H1 (cell line): Measurements from ENCODE around the gene SLTM. TPM values are rescaled to one million over a fixed set of nuclear protein-coding genes. Genes with fewer than 3 reads are reported as not detected.

Experiments
- EP300 ChIP-seq, 2 experiments: IDR thresholded peaks; 1 replicate in 1 of 2; 2 replicates in 1 of 2; pipeline ENCODE4 v1.6.1; 2011 to 2012; ENCODE audit warnings: low read depth in 2 of 2, low read length in 2 of 2, mild to moderate bottlenecking in 2 of 2, borderline replicate concordance in 1 of 2, inconsistent platforms in 1 of 2, moderate library complexity in 1 of 2
- JUN ChIP-seq: IDR thresholded peaks from 2 replicates; pipeline ENCODE4 v1.6.1; 2011; ENCODE audit warnings: low read depth, mild to moderate bottlenecking, improper control_type of control experiment, low read length
- RBBP5 ChIP-seq: IDR thresholded peaks from 2 replicates; pipeline ENCODE4 v1.7.1; 2012; ENCODE audit warnings: low read depth, mild to moderate bottlenecking, inconsistent platforms, low read length, moderate library complexity, borderline replicate concordance
- polyA plus RNA-seq, 7 experiments: library from polyadenylated mRNA; depleted of rRNA in 3 of 7; stranded (reverse) in 5 of 7; unstranded in 2 of 7; fragments of >200 nt in 5 of 7; fragments of 200-250 nt in 2 of 7; gene quantifications; 1 replicate in 5 of 7; 2 replicates in 1 of 7; 4 replicates in 1 of 7; pipeline versions ENCODE4 v1.2.1 to v1.2.3, GENCODE V29; 2011 to 2013; ENCODE audit warnings: missing spikeins in 2 of 7, mixed read lengths in 2 of 7
- total RNA-seq: library from RNA; stranded (reverse); fragmentation: NEBNext Ultra II Directional; extraction: Animal tissue kit (Norgen Biotek cat#: 25700); gene quantifications from 2 replicates; pipeline ENCODE4 v1.2.1, GENCODE V29; 2021

SLTM gene
- total and polyA plus RNA-seq, 2 of the 8 experiments (the other 6 are each of a cell fraction or from before 2014, with no cell fraction given), result 30.8 to 149 TPM

DNA sequence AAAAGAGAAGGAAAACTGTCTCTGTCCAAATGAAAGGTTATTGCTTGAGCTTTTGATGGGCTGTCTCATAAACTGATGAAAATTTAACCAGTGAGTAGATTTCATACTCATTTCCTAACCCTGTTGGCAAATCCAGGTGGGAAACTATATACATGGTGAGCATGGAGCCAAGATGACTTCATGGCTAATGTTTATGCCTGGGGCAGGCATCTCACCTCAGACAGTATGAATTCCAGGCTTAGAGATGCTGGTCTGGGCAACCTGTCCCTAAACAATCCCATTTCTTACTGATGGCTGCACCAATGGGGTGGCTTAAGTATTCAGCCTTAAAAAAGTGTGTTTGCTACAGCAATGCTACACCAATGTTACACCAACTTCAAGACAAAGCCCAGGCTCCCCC lies 58.1 kb downstream of the SLTM start (continued):
- TF ChIP-seq JUN (no peak), RBBP5 (no peak), EP300 (IDR thresholded peaks at IDR 0.05; ENCODE audit: borderline replicate concordance in 1 of 2, low read depth in 2 of 2, low read length in 2 of 2) (no peak)
